ENCODE results near the gene SMG6.

- TF ChIP-seq CTCF (IDR thresholded peaks at IDR 0.05) (no peak), ZFX (IDR thresholded peaks at IDR 0.05; ENCODE audit: borderline replicate concordance) (no peak)
Measured at GRCh38 chr17:2181897-2182448, 121.6 kb downstream of the SMG6 start.

Data from 22Rv1 (cell line).